ENCODE data around the gene COP1. TPM values are rescaled to one million over a fixed set of nuclear protein-coding genes. Genes with fewer than 3 reads are reported as not detected.
"Not testable (repeated sequence)": the region's sequence is repeated elsewhere in the genome, so short reads cannot be mapped to it uniquely, and the experiment has no call there.

Gene COP1
- total and polyA plus RNA-seq, 2 of the 13 experiments (the other 11 are each of a cell fraction or from before 2014, with no cell fraction given), result 20.5 to 51.3 TPM

DNA sequence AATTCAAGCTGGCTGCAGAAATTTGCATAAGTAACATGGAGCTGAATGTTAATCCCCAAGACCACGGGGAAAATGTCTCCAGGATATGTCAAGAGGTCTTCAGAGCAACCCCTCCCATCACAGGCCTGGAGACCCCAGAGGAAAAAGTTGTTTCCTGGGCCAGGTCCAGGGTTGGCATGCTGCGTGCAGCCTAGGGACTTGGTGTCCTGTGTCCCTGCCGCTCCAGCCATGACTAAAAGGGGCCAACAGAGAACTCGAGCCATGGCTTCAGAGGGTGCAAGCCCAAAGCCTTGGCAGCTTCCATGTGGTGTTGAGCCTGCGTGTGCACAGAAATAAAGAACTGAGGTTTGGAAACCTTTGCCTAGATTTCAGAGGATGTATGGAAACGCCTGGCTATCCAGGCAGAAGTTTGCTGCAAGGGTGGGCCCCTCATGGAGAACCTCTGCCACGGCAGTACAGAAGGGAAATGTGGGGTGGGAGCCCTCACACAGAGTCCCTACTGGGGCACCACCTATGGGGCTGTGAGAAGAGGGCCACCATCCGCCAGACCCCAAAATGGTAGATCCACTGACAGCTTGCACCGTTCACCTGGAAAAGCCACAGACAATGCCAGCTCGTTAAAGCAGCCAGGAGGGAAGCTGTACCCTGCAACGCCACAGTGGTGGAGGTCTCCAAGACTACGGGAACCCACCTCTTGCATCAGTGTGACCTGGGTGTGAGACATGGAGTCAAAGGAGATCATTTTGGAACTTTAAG lies 222.9 kb downstream of the COP1 start (continued):
- TF ChIP-seq FOXJ3 (CRISPR knock-in tag; IDR thresholded peaks at IDR 0.05; ENCODE audit: borderline replicate concordance) (no peak), ZXDC (CRISPR knock-in tag; IDR thresholded peaks at IDR 0.05) (no peak), ARID2 (CRISPR knock-in tag; IDR thresholded peaks at IDR 0.05; ENCODE audit: borderline replicate concordance) (no peak), HINFP (CRISPR knock-in tag; IDR thresholded peaks at IDR 0.05; ENCODE audit: low read depth) (no peak), HNF1B (CRISPR knock-in tag; IDR thresholded peaks at IDR 0.05) (no peak)

DNA sequence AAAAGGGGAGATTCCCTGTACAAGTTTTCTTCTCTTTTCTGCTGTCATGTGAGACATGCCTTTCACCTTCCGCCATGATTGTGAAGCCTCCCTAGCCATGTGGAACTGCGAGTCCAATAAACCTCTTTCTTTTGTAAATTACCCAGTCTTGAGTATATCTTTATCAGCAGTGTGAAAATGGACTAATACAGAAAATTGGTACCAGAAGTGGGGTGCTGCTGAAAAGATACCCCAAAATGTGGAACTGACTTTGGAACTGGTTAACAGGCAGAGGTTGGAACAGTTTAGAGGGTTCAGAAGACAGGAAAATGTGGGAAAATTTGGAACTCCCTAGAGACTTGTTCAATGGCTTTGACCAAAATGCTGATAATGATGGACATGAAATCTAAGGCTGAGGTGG lies 223.7 kb downstream of the COP1 start:
- H4K20me1 ChIP-seq (ENCODE audit: insufficient read depth, low read length); FAIRE-seq; H2AFZ ChIP-seq (ENCODE audit: low read length); H3K9ac ChIP-seq (ENCODE audit: insufficient read depth, low read depth, low read length); ATAC-seq; BruUV-seq (replicated peaks); H3K79me2 ChIP-seq (ENCODE audit: insufficient read depth, low read length); DNase-seq (ENCODE audit: low spot score); CTCF ChIA-PET (ENCODE audit: low intra/inter-chr PET ratio, low total read pairs); H3K4me2 ChIP-seq (ENCODE audit: low read depth, low read length); H3K27me3 ChIP-seq (ENCODE audit: control insufficient read depth in 1 of 2, insufficient read depth in 2 of 2, low read length in 2 of 2); H3K4me3 ChIP-seq (replicated peaks in 1 of 3; ENCODE audit: insufficient read depth in 1 of 3, low read depth in 2 of 3, low read length in 3 of 3); POLR2A ChIA-PET; H3K27ac ChIP-seq (ENCODE audit: extremely low read length, insufficient read depth, low read length); in situ Hi-C loops (cut with HindIII; ENCODE audit: extremely low pct_ligation_motif_present, low pct_unique_long_range_greater_than_20kb); intact Hi-C loops (cut with micrococcal nuclease; ENCODE audit: unreplicated experiment): not testable (repeated sequence)
- Histone ChIP-seq H3K4me1 (ENCODE audit: insufficient read depth, low read length) (peaks cover 10% of the 10 kb centered on the region), H3K36me3 (replicated peaks in 1 of 2; ENCODE audit: control insufficient read depth in 1 of 2, insufficient read depth in 2 of 2, low read length in 2 of 2) (peaks cover 7 to 33% of the 10 kb centered on the region in 2 experiments; a peak in 4 of 5 replicates), H3K9me3 (ENCODE audit: low read length) (peaks cover 18% of the 10 kb centered on the region)
- WGBS (ENCODE audit: low lambda C conversion rate), result 100% methylated on average over 2 of the region's 2 CpGs

Measured in HepG2 (cell line).